Jurkat, Clone E6-1 (cell line): Measurements from ENCODE around the gene MCU.
"Not testable (repeated sequence)": the region's sequence is repeated elsewhere in the genome, so short reads cannot be mapped to it uniquely, and the experiment has no call there.

Experiments
- DNase-seq: peaks from one replicate; pipeline ENCODE4 v3.0.0-alpha.2; 2011; ENCODE audit warnings: low read depth, low spot score
- H3K4me3 ChIP-seq: 2 replicates; pipeline ENCODE4 v1.5.1; 2011; ENCODE audit warnings: mild to moderate bottlenecking, low read length, control low read depth, moderate library complexity

The MCU gene

GRCh38 chr10:72753760-72754231 lies 61.9 kb downstream of the MCU start:
- DNase-seq: peak; percentile 14
- H3K4me3 ChIP-seq: no peak overlapping the region

DNA sequence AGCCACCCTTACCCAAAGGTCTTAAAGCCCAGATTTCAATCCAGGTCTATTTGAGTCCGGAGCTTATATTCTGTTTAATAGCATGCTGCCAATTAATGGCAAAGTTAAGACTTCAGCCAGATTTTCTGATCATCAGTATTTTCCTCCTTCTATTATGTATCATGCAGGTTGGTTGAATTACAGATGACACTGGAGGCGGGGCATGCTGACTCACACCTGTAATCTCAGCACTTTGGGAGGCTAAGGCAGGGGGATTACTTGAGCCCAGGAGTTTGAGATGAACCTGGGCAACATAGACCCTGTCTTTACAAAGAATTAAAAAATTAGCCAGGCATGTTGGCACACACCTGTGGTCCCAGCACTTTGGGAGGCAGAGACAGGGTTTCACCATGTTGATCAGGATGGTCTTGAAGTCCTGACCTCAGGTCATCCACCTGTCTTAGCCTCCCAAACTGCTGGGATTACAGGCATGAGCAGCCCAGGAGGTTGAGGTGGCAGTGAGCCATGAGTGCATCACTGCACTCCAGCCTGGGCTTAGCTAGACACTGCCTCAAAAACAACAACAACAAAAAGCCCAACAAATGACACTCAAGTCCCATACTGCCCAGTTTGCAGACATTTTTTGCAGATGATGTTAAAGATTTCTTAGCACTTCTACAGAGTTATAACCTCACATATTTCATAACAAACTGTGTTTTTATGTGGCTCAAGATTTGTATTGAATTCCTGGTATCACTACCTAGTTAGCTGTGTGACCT lies 62.5 kb downstream of the MCU start:
- H3K4me3 ChIP-seq: no peak overlapping the region
- no peak for DNase-seq

DNA sequence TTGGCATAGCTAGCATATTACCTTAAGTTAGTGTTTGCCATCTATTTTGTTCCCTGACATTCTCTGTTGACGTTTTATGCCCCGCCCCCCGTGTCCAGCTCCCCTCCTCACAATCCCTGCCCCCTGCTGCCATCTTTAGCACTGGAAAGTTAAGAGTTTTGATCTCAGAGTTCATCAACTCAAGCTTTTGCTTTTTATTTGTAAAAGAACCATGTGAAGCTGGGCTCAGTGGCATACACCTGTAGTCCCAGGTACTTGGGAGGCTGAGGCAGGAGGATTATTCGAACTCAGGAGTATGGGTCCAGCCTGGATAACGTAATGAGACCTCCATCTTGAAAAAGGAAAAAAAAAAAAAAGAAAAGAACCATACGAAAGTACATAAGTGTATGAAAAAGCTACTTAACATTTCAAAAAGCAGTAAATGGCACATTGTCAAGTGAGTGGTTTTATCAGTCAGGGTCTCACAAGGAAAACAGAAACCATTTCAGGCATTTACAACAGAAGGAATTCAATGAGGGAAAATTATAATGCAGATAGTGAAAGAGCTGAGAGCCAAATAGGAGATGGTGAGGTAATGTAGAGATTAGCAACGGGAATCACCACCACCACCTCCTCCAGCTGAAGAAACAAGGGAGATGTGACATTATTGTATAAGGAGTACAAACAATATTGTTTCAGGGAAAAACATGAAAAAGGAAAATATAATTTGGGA lies 64.9 kb downstream of the MCU start:
- no peak overlapping the region for H3K4me3 ChIP-seq

DNA sequence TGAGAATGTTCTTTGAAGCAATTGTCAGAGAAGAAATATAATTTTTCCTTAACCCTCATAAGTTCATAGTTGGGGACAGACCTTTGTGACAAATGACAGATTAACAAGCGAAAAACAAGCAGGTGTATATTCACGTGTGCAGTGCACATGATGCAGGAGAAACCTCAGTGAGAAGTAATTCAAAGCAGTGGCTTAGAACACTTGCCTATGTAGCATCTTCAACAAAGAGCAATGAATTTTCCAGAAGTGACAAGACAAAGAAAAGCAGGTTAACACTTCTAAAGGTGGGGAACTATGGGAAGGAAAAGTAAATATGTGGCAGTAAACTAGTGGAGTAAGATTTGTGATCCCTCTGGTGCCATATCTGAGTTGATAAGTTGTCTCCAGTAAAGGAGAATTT lies 65.8 kb downstream of the MCU start:
- no peak for DNase-seq
- H3K4me3 ChIP-seq: no peak overlapping the region

More for the DNA sequence above, 64.9 kb downstream of the MCU start:
- DNase-seq: no peak

GRCh38 chr10:72758930-72759329 lies 67.0 kb downstream of the MCU start:
- DNase-seq, H3K4me3 ChIP-seq: not testable (repeated sequence)

- DNase-seq: no peak
- H3K4me3 ChIP-seq: no peak overlapping the region
These were observed 67.6 kb downstream of the MCU start for GRCh38 chr10:72759584-72759983.

GRCh38 chr10:72761498-72761897 lies 69.6 kb downstream of the MCU start:
- no peak for DNase-seq
- no peak overlapping the region for H3K4me3 ChIP-seq

DNA sequence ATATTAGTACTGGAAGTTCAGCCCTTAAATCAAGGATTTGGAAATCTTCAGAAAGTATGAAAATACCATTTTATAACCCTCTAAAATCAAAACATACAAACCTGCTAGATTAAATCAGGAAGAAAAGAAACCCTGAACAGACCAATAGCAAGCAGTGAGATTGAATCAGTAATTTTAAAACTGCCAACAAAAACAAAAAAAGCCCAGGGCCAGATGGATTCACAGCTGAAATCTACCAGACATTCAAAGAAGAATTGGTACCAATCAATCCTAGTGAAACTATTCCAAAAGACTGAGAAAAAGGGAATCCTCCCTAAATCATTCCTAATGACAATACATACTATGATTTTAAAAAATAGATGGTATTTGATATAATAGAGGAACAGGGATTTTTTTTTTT lies 70.1 kb downstream of the MCU start:
- no peak for DNase-seq

DNA sequence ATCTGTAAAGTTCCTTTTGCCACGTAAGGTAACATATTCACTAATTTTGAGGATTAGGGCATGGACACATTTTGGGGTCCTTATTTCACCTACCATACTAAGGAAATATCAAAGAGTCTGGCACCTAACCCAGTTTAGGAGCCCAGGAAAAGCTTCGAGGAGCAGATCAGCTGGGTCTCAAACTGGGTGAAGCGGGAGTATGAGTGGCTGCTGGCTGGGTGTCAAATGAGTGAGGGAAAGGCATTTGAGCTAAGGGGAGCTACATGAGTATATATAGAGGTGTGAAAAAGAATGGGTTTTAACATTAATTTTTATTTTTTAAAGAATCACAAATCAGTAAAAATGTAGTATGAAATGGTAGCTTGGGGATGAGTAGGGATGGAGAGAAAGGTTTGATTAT lies 71.3 kb downstream of the MCU start:
- no peak for DNase-seq
- H3K4me3 ChIP-seq: no peak overlapping the region

More for the DNA sequence above, 70.1 kb downstream of the MCU start:
- no peak overlapping the region for H3K4me3 ChIP-seq

DNA sequence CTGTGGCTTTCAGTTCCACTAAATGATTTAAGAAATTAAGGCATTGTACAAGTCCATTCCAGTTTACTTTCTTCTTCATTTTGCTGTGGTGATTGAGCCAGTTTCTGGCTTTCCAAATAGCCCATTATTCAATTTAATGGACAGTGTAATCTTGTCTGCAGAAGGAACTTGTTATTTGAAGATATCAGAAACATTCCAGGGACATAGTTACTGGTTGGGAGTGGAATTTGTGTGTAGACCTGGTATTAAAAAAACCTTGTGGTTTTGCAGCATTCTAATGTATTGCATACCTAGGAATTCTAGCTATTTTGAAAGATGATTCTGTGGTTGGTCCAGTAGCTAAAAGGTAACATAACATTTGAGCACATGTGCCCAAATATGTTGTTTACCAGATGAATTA lies 72.2 kb downstream of the MCU start:
- DNase-seq: no peak
- no peak overlapping the region for H3K4me3 ChIP-seq

- H3K4me3 ChIP-seq: no peak overlapping the region
- no peak for DNase-seq
These were observed 73.3 kb downstream of the MCU start for GRCh38 chr10:72765051-72765745.

DNA sequence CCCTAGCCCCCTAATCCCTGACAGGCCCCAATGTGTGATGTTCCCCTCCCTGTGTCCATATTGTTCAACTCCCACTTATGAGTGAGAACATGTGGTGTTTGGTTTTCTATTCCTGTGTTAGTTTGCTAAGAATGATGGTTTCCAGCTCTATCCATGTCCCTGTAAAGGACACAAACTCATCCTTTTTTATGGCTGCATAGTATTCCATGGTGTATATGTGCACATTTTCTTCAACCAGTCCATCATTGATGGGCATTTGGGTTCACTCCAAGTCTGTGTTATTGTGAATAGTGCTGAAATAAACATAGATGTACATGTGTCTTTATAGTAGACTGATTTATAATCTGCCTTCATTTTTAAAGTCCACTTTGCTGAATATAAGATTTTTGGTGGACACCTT lies 79.3 kb downstream of the MCU start:
- not testable (repeated sequence) for H3K4me3 ChIP-seq, DNase-seq

GRCh38 chr10:72772031-72772430 lies 80.1 kb downstream of the MCU start:
- H3K4me3 ChIP-seq: no peak overlapping the region
- DNase-seq: no peak

GRCh38 chr10:72779874-72780273 lies 87.9 kb downstream of the MCU start:
- H3K4me3 ChIP-seq: no peak overlapping the region
- no peak for DNase-seq

GRCh38 chr10:72782649-72783330 lies 90.8 kb downstream of the MCU start:
- DNase-seq: no peak
- H3K4me3 ChIP-seq: no peak overlapping the region

- no peak overlapping the region for H3K4me3 ChIP-seq
- DNase-seq: no peak
These were observed 91.5 kb downstream of the MCU start for GRCh38 chr10:72783410-72783833.

- no peak for DNase-seq
- no peak overlapping the region for H3K4me3 ChIP-seq
These were observed 92.8 kb downstream of the MCU start for GRCh38 chr10:72784551-72785351.

DNA sequence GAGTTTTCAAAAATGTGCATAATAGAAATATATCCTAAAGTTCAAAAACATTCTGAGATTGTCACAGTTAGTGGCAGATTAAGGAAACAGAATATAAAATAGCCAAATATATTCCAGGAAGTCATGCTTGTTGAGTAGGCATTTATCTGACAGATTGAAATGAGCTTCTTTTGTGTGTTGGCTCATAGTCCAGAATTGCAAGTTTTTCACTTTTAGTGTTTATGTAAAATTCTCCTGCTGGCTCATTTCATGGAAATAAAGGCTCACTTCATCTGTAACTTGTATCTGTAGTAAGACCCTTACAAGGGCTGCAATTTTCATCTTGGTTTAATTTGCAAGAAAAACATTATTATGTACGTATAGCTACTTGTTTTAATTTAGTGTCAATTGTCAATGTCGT lies 93.5 kb downstream of the MCU start:
- no peak overlapping the region for H3K4me3 ChIP-seq

More for the DNA sequence above, 93.5 kb downstream of the MCU start:
- DNase-seq: no peak
